ENCODE results near the gene DTX1. TPM values are rescaled to one million over a fixed set of nuclear protein-coding genes. Genes with fewer than 3 reads are reported as not detected.

DTX1 gene
- total RNA-seq, 1 experiment from 2014 or later, result 5.5 TPM

- H3K4me1 ChIP-seq (ENCODE audit: insufficient read depth, low read length, poor library complexity, severe bottlenecking), result no peaks in the 10 kb centered on the region
- no peaks in the 10 kb centered on the region for H3K9me3 ChIP-seq (ENCODE audit: low read depth, low read length, poor library complexity, severe bottlenecking)
- no peak overlapping the region for H3K4me3 ChIP-seq (ENCODE audit: low read depth, low read length, poor library complexity, severe bottlenecking)
- BruUV-seq (replicated peaks), result no TSS peak
- ChIA-PET CTCF (no interaction called here), POLR2A (ENCODE audit: low non-redundant PET) (no interaction called here)
- DNase-seq (ENCODE audit: low spot score), result no peak
- intact Hi-C loops (cut with micrococcal nuclease; ENCODE audit: unreplicated experiment), result no loop called here
- no peaks in the 10 kb centered on the region for H3K36me3 ChIP-seq (ENCODE audit: insufficient read depth, low read length, poor library complexity, severe bottlenecking)
- H3K27ac ChIP-seq (ENCODE audit: low read depth, low read length, poor library complexity, severe bottlenecking), result no peak overlapping the region
- no peak for TF ChIP-seq CTCF (conservative IDR thresholded peaks at IDR 0.05; ENCODE audit: low read depth, low read length)
- TF ChIP-seq EZH2 (IDR thresholded peaks at IDR 0.05; ENCODE audit: borderline replicate concordance, low read depth, low read length, poor library complexity, severe bottlenecking), result no peak
- H3K27me3 ChIP-seq (replicated peaks; ENCODE audit: insufficient read depth, low read depth, low read length, poor library complexity), result no peaks in the 10 kb centered on the region
Observed at GRCh38 chr12:113073586-113073985, 17.1 kb downstream of the DTX1 start.

GRCh38 chr12:113075137-113075683 is 18.7 kb downstream of the DTX1 start:
- POLR2A ChIA-PET (ENCODE audit: low non-redundant PET), result no interaction called here
- BruUV-seq (replicated peaks), result no TSS peak
- Histone ChIP-seq H3K9me3 (ENCODE audit: low read depth, low read length, poor library complexity, severe bottlenecking) (no peaks in the 10 kb centered on the region), H3K27me3 (replicated peaks; ENCODE audit: insufficient read depth, low read depth, low read length, poor library complexity) (no peaks in the 10 kb centered on the region), H3K4me1 (ENCODE audit: insufficient read depth, low read length, poor library complexity, severe bottlenecking) (no peaks in the 10 kb centered on the region), H3K27ac (ENCODE audit: low read depth, low read length, poor library complexity, severe bottlenecking) (no peak overlapping the region), H3K4me3 (ENCODE audit: low read depth, low read length, poor library complexity, severe bottlenecking) (no peak overlapping the region), H3K36me3 (ENCODE audit: insufficient read depth, low read length, poor library complexity, severe bottlenecking) (no peaks in the 10 kb centered on the region)
- TF ChIP-seq EZH2 (IDR thresholded peaks at IDR 0.05; ENCODE audit: borderline replicate concordance, low read depth, low read length, poor library complexity, severe bottlenecking) (no peak), CTCF (conservative IDR thresholded peaks at IDR 0.05; ENCODE audit: low read depth, low read length) (no peak)
- DNase-seq (ENCODE audit: low spot score), result no peak
- CTCF ChIA-PET, result no interaction called here
- intact Hi-C loops (cut with micrococcal nuclease; ENCODE audit: unreplicated experiment), result no loop called here

GRCh38 chr12:113077057-113077858 is 20.7 kb downstream of the DTX1 start:
- TF ChIP-seq EZH2 (IDR thresholded peaks at IDR 0.05; ENCODE audit: borderline replicate concordance, low read depth, low read length, poor library complexity, severe bottlenecking) (no peak), CTCF (conservative IDR thresholded peaks at IDR 0.05; ENCODE audit: low read depth, low read length) (no peak)
- BruUV-seq (replicated peaks), result no TSS peak
- H3K36me3 ChIP-seq (ENCODE audit: insufficient read depth, low read length, poor library complexity, severe bottlenecking), result no peaks in the 10 kb centered on the region
- CTCF ChIA-PET, result no interaction called here
- intact Hi-C loops (cut with micrococcal nuclease; ENCODE audit: unreplicated experiment), result no loop called here
- H3K27ac ChIP-seq (ENCODE audit: low read depth, low read length, poor library complexity, severe bottlenecking), result no peak overlapping the region
- H3K4me3 ChIP-seq (ENCODE audit: low read depth, low read length, poor library complexity, severe bottlenecking), result no peak overlapping the region
- no peaks in the 10 kb centered on the region for H3K27me3 ChIP-seq (replicated peaks; ENCODE audit: insufficient read depth, low read depth, low read length, poor library complexity)
- POLR2A ChIA-PET (ENCODE audit: low non-redundant PET), result no interaction called here
- H3K9me3 ChIP-seq (ENCODE audit: low read depth, low read length, poor library complexity, severe bottlenecking), result no peaks in the 10 kb centered on the region
- DNase-seq (ENCODE audit: low spot score), result no peak
- no peaks in the 10 kb centered on the region for H3K4me1 ChIP-seq (ENCODE audit: insufficient read depth, low read length, poor library complexity, severe bottlenecking)
